Esophagus (tissue), 2 donors: ENCODE data around the gene MPI. TPM values are rescaled to one million over a fixed set of nuclear protein-coding genes. Genes with fewer than 3 reads are reported as not detected.
"Not testable (repeated sequence)": the region's sequence is repeated elsewhere in the genome, so short reads cannot be mapped to it uniquely, and the experiment has no call there.

ENCODE experiments used
- H3K27ac ChIP-seq, 2 donors: one replicate each; pipeline ENCODE4 v1.5.1; 2013; ENCODE audit warnings: low read depth in 2 of 2, mild to moderate bottlenecking in 2 of 2, inconsistent platforms in 1 of 2, low read length in 1 of 2, moderate library complexity in 1 of 2
- H3K27me3 ChIP-seq, 2 donors: one replicate each; pipeline ENCODE4 v1.6.1; 2013; ENCODE audit warnings: low read length in 2 of 2, control low read depth in 1 of 2, mild to moderate bottlenecking in 1 of 2; ENCODE audit not compliant: insufficient read depth in 2 of 2, control insufficient read depth in 1 of 2
- H3K36me3 ChIP-seq, 2 donors: one replicate each; pipeline ENCODE4 v1.6.1; 2013; ENCODE audit warnings: low read length in 1 of 2; ENCODE audit not compliant: control insufficient read depth in 2 of 2, insufficient read depth in 2 of 2
- H3K4me1 ChIP-seq, 2 donors: one replicate each; pipeline ENCODE4 v1.6.1; 2013; ENCODE audit warnings: low read length in 1 of 2; ENCODE audit not compliant: control insufficient read depth in 2 of 2, insufficient read depth in 2 of 2
- H3K4me3 ChIP-seq, 2 donors: one replicate each; pipeline ENCODE4 v1.5.1; 2013; ENCODE audit warnings: low read length in 2 of 2, mild to moderate bottlenecking in 2 of 2, low read depth in 1 of 2, moderate library complexity in 1 of 2
- H3K9me3 ChIP-seq, 2 donors: one replicate each; pipeline ENCODE4 v1.6.1; 2013; ENCODE audit warnings: mild to moderate bottlenecking in 2 of 2, low read depth in 1 of 2, low read length in 1 of 2, moderate library complexity in 1 of 2; ENCODE audit not compliant: control insufficient read depth in 2 of 2, insufficient read depth in 1 of 2
- WGBS, 2 donors: extraction: QIAGEN DNeasy Blood & Tissue Kit; methylation state at CpG; one replicate each; pipeline ENCODE4 v1.1.7; 2013; 5-methylcytosine and 5-hydroxymethylcytosine counted together
- polyA plus RNA-seq, 2 donors: library from polyadenylated mRNA; stranded (reverse); fragments of 200-250 nt; gene quantifications; one replicate each; pipeline ENCODE4 v1.2.3, GENCODE V29; 2013
- donor health status: healthy with polysubstance abuse.
- donor health status: Bipolar disorder and iron deficiency.

The MPI gene
- polyA plus RNA-seq, 2 donors, result 26.5 to 27.4 TPM

DNA sequence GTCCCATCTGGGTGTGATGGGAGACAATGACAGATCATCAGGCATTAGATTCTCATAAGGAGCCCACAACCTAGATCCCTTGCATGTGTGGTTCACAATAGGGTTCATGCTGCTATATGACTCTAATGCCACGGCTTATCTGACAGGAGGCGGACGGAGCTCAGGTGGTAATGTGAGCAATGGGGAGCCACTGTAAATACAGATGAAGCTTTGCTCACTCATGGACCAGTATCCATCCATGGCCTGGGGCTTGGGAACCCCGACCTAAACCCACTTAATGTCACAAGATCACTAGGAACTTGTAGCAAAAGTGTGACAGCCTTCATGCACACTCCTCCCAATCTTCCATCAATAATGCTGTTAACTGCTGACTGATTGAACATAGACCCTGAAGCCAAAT, 18.8 kb downstream of the MPI start:
- H3K36me3 ChIP-seq, result peaks cover 0 to 9% of the 10 kb centered on the region in 2 donors
- H3K27me3 ChIP-seq, result no peaks in the 10 kb centered on the region
- no peak overlapping the region for H3K4me3 ChIP-seq
- peaks cover 4 to 10% of the 10 kb centered on the region in 2 donors for H3K4me1 ChIP-seq
- 92 to 98% methylated on average over 4 of the region's 4 CpGs for WGBS, 2 donors
- no peak overlapping the region for H3K27ac ChIP-seq
- no peaks in the 10 kb centered on the region for H3K9me3 ChIP-seq

GRCh38 chr15:74913041-74913440, 23.2 kb downstream of the MPI start:
- 78 to 86% methylated on average over 9 of the region's 9 CpGs for WGBS, 2 donors
- H3K27ac ChIP-seq, result no peak overlapping the region
- no peaks in the 10 kb centered on the region for H3K4me1 ChIP-seq
- no peaks in the 10 kb centered on the region for H3K9me3 ChIP-seq
- H3K4me3 ChIP-seq, result no peak overlapping the region
- H3K36me3 ChIP-seq, result peaks cover 1 to 9% of the 10 kb centered on the region in 2 donors
- no peaks in the 10 kb centered on the region for H3K27me3 ChIP-seq

DNA sequence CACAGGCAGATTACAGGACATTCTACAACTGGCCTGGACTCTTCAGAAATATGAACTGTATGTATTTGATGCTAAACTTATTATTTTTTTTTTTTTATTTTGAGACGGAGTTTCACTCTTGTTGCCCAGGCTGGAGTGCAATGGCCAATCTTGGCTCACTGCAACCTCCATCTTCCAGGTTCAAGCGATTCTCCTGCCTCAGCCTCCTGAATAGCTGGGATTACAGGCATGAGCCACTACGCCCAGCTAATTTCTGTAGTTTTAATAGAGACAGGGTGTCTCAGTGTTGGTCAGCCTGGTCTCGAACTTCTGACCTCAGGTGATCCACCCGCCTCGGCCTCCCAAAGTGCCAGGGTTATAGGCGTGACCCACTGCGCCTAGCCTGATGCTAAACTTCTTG, 24.0 kb downstream of the MPI start:
- 95 to 96% methylated on average over 8 of the region's 8 CpGs for WGBS, 2 donors
- not testable (repeated sequence) for H3K4me1 ChIP-seq, H3K36me3 ChIP-seq, H3K9me3 ChIP-seq, H3K4me3 ChIP-seq, H3K27me3 ChIP-seq, H3K27ac ChIP-seq

DNA sequence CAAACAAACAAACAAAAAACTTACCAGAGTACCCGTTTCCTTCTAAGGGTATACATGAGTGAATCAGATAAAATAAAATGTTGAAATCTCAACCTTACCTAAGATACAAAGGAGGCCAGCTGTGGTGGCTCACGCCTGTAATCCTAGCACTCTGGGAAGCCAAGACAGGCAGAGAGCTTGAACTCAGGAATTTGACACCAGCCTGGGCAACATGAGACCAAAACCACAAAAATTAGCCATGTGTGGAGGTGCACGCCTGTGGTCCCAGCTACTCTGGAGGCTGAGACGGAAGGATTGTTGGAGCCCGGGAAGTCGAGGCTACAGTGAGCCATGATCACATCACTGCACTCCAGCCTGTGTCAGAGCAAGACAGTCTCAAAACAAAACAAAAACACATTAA, 27.8 kb downstream of the MPI start:
- no peaks in the 10 kb centered on the region for H3K4me1 ChIP-seq
- 91 to 93% methylated on average over 6 of the region's 6 CpGs for WGBS, 2 donors
- no peak overlapping the region for H3K4me3 ChIP-seq
- H3K27me3 ChIP-seq, result no peaks in the 10 kb centered on the region
- H3K36me3 ChIP-seq, result peaks cover 13 to 19% of the 10 kb centered on the region in 2 donors
- H3K27ac ChIP-seq, result no peak overlapping the region
- no peaks in the 10 kb centered on the region for H3K9me3 ChIP-seq

- 81 to 84% methylated on average over 8 of the region's 8 CpGs for WGBS, 2 donors
- Histone ChIP-seq H3K4me1 (no peaks in the 10 kb centered on the region), H3K9me3 (no peaks in the 10 kb centered on the region), H3K27me3 (no peaks in the 10 kb centered on the region), H3K27ac (no peak overlapping the region), H3K36me3 (peaks cover 13 to 18% of the 10 kb centered on the region in 2 donors), H3K4me3 (no peak overlapping the region)
These were observed 30.6 kb downstream of the MPI start for GRCh38 chr15:74920456-74920855.

- H3K4me3 ChIP-seq, result no peak overlapping the region
- peaks cover 3 to 19% of the 10 kb centered on the region in 2 donors for H3K36me3 ChIP-seq
- H3K27me3 ChIP-seq, result no peaks in the 10 kb centered on the region
- H3K9me3 ChIP-seq, result no peaks in the 10 kb centered on the region
- no peaks in the 10 kb centered on the region for H3K4me1 ChIP-seq
- H3K27ac ChIP-seq, result no peak overlapping the region
- WGBS, 2 donors, result 92 to 94% methylated on average over 3 of the region's 3 CpGs
These were observed 34.7 kb downstream of the MPI start for GRCh38 chr15:74924525-74924924.

GRCh38 chr15:74928771-74929198, 38.9 kb downstream of the MPI start:
- Histone ChIP-seq H3K27me3 (no peaks in the 10 kb centered on the region), H3K9me3 (no peaks in the 10 kb centered on the region), H3K4me1 (no peaks in the 10 kb centered on the region), H3K27ac (no peak overlapping the region), H3K36me3 (peaks cover 0 to 6% of the 10 kb centered on the region in 2 donors), H3K4me3 (no peak overlapping the region)
- WGBS, 2 donors, result 96 to 98% methylated on average over 5 of the region's 5 CpGs

DNA sequence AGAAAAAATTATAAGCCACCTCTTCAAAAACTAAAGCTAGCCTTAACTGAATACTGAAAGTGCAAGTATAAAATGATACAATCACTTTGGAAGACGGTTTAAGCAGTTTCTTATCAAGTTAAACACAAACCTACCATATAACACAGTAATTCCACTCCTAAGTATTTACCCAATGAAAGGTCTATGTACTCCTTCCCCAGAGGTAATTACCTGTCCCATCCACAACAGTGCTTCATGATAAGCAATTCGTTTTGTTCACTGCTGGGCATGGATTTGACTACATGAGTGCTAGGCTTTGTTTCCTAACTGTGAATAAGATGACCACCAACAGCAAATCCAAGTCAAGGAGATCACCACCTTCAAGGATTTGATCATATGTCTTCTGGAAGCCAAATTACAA, 43.7 kb downstream of the MPI start:
- no peak overlapping the region for H3K4me3 ChIP-seq
- no peaks in the 10 kb centered on the region for H3K9me3 ChIP-seq
- H3K27ac ChIP-seq, result no peak overlapping the region
- H3K36me3 ChIP-seq, result peaks cover 0 to 5% of the 10 kb centered on the region in 2 donors
- no peaks in the 10 kb centered on the region for H3K4me1 ChIP-seq
- 51 to 71% methylated on average over 2 of the region's 2 CpGs for WGBS, 2 donors
- no peaks in the 10 kb centered on the region for H3K27me3 ChIP-seq

GRCh38 chr15:74935193-74935592, 45.4 kb downstream of the MPI start:
- not testable (repeated sequence) for H3K27me3 ChIP-seq, H3K36me3 ChIP-seq, H3K27ac ChIP-seq, H3K4me3 ChIP-seq, H3K9me3 ChIP-seq, H3K4me1 ChIP-seq
- WGBS, 2 donors, result 86 to 92% methylated on average over 3 of the region's 3 CpGs

- H3K9me3 ChIP-seq, result no peaks in the 10 kb centered on the region
- H3K27me3 ChIP-seq, result no peaks in the 10 kb centered on the region
- H3K4me3 ChIP-seq, result peak overlapping the region; percentile 81 to 99
- H3K36me3 ChIP-seq, result no peaks in the 10 kb centered on the region
- H3K4me1 ChIP-seq, result no peaks in the 10 kb centered on the region
- H3K27ac ChIP-seq, result peak overlapping the region; percentile 90 to 98
- 0% methylated on average over 18 of the region's 18 CpGs for WGBS, 2 donors
These were observed 47.4 kb downstream of the MPI start for GRCh38 chr15:74937272-74937589.
